Skin of body (tissue), 2 donors: ENCODE measurements around the gene TAS2R3. TPM values are rescaled to one million over a fixed set of nuclear protein-coding genes. Genes with fewer than 3 reads are reported as not detected.
A peak's percentile ranks its signal among the peaks of the same experiment; 100 is the strongest.
"Not testable (repeated sequence)": the region's sequence is repeated elsewhere in the genome, so short reads cannot be mapped to it uniquely, and the experiment has no call there.

ENCODE experiments used
- DNase-seq: peaks from one replicate; lab custom pipeline; 2025; lab: John Stamatoyannopoulos, UW
- total RNA-seq: library from RNA; depleted of rRNA; stranded (reverse); fragments of >200 nt; gene quantifications from one replicate; pipeline ENCODE4 v1.2.3, GENCODE V29; 2014

The TAS2R3 gene, protein sequence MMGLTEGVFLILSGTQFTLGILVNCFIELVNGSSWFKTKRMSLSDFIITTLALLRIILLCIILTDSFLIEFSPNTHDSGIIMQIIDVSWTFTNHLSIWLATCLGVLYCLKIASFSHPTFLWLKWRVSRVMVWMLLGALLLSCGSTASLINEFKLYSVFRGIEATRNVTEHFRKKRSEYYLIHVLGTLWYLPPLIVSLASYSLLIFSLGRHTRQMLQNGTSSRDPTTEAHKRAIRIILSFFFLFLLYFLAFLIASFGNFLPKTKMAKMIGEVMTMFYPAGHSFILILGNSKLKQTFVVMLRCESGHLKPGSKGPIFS
- 3.6 TPM for total RNA-seq

DNA sequence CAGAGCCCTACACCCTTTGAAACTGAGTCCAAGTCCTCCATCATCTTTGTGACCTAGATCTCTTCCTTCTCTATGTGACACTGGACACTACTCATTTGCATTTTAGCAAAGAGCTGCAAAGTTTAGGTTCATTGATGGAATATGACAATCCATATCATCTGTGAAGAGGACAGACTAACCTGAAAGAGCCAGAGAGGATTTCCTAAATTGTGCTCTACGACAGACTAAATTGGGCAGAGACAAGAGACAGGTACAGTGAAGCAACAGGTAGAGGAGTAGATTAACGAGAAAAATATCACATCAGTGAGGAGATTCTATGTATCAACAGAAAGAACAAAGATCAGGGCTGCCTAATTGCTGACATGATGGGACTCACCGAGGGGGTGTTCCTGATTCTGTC is at the start of gene TAS2R3:
TSS of gene TAS2R3 (plus strand) at position 301 of the 400 bp plus-strand sequence. CDS start at position 363, 62 bp downstream.
- DNase-seq = no peak

DNA sequence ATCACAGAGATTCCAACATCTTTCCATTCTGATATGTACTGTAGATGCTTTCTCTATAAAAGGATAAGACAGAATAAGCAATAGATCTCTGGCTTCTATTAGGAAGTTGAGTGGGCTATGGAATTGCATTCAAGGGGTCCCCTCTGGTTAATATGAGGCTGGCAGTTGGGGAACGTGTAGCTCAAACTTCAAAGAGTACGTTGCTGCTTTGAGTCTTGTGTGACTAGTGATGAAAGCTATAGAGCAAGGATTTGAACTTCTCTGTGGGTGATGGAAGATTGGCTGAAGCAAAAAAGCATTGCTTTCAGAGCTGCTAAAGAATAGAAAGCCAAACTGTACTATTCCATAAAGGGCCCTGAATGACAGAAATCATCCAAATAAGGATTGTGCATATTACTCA is 49.3 kb upstream of the TAS2R3 start:
- DNase-seq = no peak

DNA sequence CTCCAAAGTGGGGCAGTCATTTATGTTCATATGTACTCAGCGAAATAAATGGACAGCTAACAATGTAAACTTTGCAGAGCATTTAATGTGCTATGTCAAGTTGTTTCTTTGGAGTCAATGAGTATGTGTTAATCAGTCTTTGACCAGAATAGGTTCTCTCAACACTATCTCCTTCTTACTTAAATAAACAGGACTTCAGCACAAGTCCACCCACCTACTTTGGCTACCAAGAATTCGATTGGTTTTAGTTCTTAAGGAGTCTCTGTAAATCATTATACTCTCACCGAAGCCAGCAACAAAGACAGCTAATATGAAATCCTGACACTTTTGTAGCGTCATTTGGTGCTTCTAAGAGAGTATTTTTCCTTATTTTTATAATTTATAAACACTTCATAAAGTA is 48.9 kb upstream of the TAS2R3 start:
- DNase-seq = no peak

DNA sequence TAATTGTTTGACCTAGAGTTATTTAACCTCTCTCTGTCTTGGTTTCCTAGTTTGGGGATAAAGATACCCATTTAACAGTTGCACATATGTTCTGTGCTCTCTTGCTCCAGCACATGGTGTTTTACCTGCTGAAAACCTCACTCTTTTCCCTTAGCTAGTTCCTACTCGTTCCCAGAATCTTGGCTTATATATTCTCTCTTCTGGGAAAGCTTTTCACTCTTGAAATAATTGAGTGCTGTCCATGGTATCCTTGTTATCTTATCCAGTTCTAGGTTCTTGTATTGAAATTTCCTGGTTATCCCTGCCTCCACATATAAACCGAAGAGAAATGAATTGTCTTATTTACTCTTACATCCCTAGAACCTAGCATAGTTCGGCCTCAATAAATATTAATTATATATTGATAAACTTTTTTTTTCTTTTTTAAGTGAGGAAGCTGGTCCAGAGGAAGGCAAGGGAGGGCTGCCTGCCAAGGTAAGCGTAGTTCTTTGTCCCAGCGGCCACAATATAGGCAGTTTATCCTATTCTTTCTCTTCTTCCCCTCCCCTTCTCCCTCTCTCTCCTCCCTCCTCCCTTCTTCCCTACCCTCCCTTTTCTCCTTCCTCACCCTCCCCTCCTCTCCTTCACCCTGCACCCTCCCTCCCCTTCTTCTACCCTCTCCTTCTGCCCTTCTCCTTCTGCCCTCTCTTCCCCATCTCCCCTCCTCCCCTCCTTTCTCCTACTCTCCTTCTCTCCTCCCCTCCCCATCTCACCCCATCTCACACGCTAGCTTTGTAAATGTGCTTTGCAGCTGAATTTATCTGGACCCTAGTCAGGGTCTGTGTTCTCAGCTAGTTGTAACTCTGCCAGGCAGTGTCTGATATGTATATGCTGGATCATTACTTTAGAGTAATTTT is 47.9 kb upstream of the TAS2R3 start:
- DNase-seq = no peak

GRCh38 chr7:141717450-141717849 is 46.4 kb upstream of the TAS2R3 start:
- DNase-seq = no peak

DNA sequence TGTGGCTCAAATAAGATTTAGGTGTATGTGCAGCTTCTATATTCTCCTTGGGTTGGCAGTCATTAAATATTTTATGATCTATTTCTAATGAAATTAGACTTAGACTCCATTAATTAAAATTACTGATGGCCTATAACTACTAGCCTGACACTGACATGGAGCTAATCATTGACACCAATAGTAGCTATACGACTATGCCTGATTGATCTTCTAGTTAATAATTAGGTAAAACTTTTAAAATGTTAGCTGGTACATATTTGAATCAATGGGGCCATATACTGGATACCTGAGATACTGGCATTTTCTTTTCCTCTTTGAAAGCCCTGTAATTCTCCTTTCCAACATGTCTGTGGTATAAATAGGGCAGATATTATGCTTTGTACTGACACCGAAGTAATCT is 41.4 kb upstream of the TAS2R3 start:
- DNase-seq = no peak

DNA sequence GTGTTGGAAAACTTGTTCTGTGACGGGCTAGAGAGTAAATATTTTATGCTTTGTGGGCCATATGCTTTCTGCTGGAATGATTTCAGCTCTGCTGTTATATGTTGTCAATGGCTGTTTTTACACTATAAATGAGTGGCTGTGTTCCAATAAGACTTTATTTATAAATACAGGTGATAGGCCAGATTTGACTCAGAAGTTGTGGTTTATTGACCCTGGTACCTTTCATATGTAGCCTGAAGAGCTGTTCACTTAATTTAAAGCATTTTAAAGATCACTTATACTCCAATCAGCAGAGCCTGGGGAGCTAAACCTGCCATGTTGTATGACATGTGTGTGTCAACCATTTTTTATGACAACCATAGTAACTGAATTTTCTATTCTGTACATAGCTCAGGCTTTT is 34.9 kb upstream of the TAS2R3 start:
- DNase-seq = no peak

DNA sequence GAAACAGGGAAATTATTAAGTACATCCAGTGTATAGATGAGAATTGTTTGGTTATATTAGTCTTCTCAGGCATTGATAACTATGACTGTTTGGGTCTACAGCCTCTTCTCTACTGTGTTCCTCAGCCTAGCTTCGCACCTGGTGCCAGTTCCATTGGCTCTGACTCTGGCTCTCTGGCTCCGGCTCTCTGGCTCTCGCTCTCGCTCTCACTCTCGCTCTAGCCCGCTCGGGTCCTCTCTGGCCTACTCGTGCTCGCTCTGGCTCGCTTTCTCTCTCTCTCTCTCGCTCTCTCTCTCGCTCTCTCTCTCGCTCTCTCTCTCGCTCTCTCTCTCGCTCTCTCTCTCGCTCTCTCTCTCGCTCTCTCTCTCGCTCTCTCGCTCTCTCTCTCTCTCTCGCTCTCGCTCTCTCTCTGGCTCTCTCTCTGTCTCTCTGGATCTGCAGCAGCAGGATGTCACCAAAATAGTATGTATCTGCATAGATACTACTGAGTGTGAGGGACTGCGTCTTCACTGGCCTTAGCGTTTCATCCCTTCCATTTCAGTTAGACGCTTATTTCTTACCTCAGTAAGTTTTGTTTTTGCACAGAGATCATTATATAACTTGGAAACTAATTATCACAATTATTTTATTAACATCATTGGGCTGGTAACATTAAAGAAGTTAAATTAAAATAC is 32.3 kb upstream of the TAS2R3 start:
- no peak for DNase-seq

DNA sequence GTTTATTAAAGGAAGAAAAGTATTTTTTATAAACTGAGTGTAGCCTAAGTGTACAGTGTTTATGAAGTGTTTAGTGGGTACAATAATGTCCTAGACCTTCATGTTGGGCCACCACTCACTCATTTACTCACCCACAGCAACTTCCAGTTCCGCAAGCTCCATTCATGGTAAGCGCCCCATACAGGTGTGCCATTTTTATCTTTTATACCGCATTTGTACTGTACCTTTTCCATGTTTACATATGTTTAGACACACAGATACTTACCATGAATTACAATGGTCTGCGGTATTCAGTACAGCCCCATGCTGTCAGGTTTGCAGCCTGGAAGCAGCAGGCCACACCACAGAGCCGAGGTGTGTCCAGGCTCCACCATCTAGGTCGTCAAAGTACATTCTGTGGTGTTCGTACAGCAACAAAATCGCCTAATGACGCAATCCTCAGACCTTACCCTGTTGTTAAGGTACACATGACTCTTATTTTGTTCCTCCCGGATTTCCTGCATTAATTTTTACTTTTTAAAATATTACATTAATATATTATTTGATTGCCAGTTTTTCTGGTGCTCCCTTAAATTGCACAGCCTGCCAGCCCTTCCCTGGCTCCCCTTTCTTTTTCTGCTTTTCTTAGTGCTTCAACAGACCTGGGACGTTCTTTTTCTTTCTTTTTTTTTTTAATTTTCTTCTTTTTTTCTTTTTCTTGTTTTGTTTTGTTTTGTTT is 26.6 kb upstream of the TAS2R3 start:
- no peak for DNase-seq

DNA sequence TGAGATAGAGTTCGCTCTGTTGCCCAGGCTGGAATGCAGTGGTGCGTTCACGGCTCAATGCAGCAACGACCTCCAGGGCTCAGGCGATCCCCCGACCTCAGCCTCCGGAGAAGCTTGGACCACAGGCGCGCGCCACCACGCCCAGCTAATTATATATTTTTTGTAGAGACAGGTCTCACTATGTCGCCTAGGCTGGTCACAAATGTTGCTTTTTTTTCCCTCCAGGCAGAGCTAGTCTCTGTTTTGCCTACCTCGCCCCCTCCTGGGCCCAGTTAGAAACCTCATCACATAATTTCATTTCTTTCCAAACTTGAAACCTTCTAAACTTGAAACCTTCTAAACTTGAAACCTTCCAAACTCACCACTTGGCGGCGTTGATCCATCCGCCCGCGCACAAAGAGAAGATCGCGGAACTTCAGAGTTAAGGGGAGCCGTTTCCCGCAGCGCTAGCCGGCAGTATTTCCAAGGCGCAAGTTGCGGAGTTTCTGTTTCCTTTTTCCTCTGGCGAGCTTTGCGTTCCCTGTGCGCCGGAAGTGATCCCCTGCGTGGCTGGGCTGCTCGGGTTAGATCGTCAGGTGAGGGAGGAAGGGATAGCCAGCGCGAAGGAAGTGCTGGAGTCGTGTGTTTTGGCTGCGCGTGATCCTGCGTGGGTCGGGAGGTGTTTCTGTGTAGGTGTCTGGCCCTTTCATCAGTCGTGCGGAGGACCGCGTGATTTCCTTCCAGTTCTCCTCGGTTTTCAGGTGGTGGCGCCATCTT is 25.9 kb upstream of the TAS2R3 start, which contains the start of gene SSBP1:
TSS of gene SSBP1 (plus strand) at position 523 of the 756 bp plus-strand sequence. CDS start 809 bp downstream, outside the sequence.
- DNase-seq = peak; percentile 97

GRCh38 chr7:141738592-141739013 is 25.3 kb upstream of the TAS2R3 start:
- DNase-seq = peak; percentile 65

- DNase-seq = no peak
Measured at GRCh38 chr7:141739250-141739649, 24.6 kb upstream of the TAS2R3 start.

DNA sequence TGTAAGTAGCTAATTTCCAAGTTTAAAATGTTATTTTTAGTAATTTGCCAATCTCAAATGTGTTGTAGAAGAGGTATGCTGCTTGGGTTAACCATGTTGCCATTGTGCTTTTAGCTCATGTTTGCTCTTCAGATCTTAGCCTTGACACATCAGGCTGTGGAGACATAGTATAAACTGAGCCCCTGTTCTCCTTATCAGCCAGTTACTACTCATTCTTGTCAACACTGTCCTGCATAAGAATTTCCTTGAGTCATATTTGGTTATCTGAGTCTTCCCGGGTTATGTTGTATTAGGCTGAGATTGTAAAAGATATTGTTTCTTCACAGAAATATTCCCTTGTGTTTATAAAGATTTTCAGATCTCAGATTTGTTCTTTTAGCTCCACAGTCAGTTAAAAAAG is 21.7 kb upstream of the TAS2R3 start:
- no peak for DNase-seq

GRCh38 chr7:141744131-141744530 is 19.8 kb upstream of the TAS2R3 start:
- DNase-seq = no peak

DNA sequence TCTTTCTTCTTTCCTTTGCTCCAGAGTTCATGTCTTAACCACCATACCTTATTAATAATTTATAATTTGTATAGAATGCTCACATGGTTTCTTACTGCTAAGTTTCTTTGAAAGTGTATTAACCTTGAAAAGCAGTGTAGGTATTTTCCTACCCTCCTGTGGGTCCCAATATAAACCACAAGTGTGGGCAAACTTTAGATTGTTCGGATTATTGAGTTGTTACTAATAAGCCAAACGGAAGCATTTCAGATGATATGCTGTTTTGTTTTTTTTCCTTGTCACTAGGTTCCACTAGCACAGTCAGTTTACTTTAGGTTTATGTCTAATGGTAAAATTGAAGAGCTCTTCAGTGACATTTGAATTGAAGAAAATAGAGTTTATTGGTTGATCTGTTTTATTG is 15.5 kb upstream of the TAS2R3 start:
- DNase-seq = no peak

GRCh38 chr7:141751904-141752303 is 12.0 kb upstream of the TAS2R3 start:
- DNase-seq = not testable (repeated sequence)

GRCh38 chr7:141752634-141753033 is 11.3 kb upstream of the TAS2R3 start:
- no peak for DNase-seq

- DNase-seq = no peak
Measured at GRCh38 chr7:141754939-141755338, 9.0 kb upstream of the TAS2R3 start.

GRCh38 chr7:141770083-141770583 is 6.2 kb downstream of the TAS2R3 start:
- not testable (repeated sequence) for DNase-seq

- no peak for DNase-seq
Measured at GRCh38 chr7:141776374-141776773, 12.5 kb downstream of the TAS2R3 start, which contains the start of gene TAS2R4. TAS2R4 (plus strand) TSS chr7:141776674; CDS start chr7:141778489, 1,815 bp downstream.
